Ovary (tissue), 9 donors: Measurements from ENCODE around the gene ADAMTSL3. TPM values are rescaled to one million over a fixed set of nuclear protein-coding genes. Genes with fewer than 3 reads are reported as not detected.
"Not testable (repeated sequence)": the region's sequence is repeated elsewhere in the genome, so short reads cannot be mapped to it uniquely, and the experiment has no call there.

ENCODE experiments used
- DNase-seq, 5 donors: peaks; one replicate each; pipeline ENCODE4 v3.0.0-alpha.2; 2019 to 2020
- H3K27ac ChIP-seq, 2 donors: fragments of 200-600 bp; one replicate each; pipeline versions ENCODE4 v1.5.1 to v1.8.0; 2019 to 2022
- H3K27me3 ChIP-seq: fragments of 200-600 bp; one replicate; pipeline ENCODE4 v1.8.0; 2022
- H3K36me3 ChIP-seq: fragments of 200-600 bp; sonication (generic); one replicate; pipeline ENCODE4 v1.5.1; 2019
- H3K4me1 ChIP-seq: one replicate; pipeline ENCODE4 v1.8.1; 2013; ENCODE audit warnings: mild to moderate bottlenecking, moderate library complexity; ENCODE audit not compliant: insufficient read depth
- H3K4me3 ChIP-seq: fragments of 200-600 bp; sonication (generic); one replicate; pipeline ENCODE4 v1.5.1; 2017
- H3K9me3 ChIP-seq, 2 donors: fragments of 200-600 bp in 1 of 2; sonication (generic) in 1 of 2; one replicate each; pipeline versions ENCODE4 v1.5.1 to v1.8.1; 2013 to 2019; ENCODE audit warnings: mild to moderate bottlenecking in 1 of 2, moderate library complexity in 1 of 2
- CTCF ChIP-seq, 3 donors: fragments of 450-650 bp in 2 of 3; fragments of 200-600 bp in 1 of 3; IDR thresholded peaks; one replicate each; pipeline versions ENCODE4 v1.5.1 to v1.8.0; 2016 to 2022; ENCODE audit warnings: antibody characterized with exemption in 3 of 3, mild to moderate bottlenecking in 1 of 3
- EP300 ChIP-seq: sonication (generic); formaldehyde crosslinking; IDR thresholded peaks from one replicate; pipeline ENCODE4 v1.6.1; 2017; ENCODE audit warnings: antibody characterized with exemption
- POLR2A ChIP-seq: fragments of 450-650 bp; IDR thresholded peaks from one replicate; pipeline ENCODE4 v1.6.1; 2017; ENCODE audit warnings: antibody characterized with exemption, mild to moderate bottlenecking, moderate library complexity
- WGBS, 3 donors: extraction: QIAGEN DNeasy Blood & Tissue Kit in 1 of 3; methylation state at CpG; one replicate each; pipeline versions ENCODE4 v1.1.5 to v1.1.7; 2013 to 2017; 5-methylcytosine and 5-hydroxymethylcytosine counted together
- intact Hi-C, 4 donors: fragments of 100-400 bp; cut with DNase I; formaldehyde crosslinking; loops; one replicate each; pipeline versions ENCODE4 v1.11.0 to v1.15.1; 2022 to 2023
- polyA plus RNA-seq, 2 donors: library from polyadenylated mRNA; stranded (reverse); fragments of 200-250 nt in 1 of 2; fragments of 350-450 nt in 1 of 2; fragmentation: Illumina TruSeq in 1 of 2; extraction: RNeasy Lipid Tissue Mini Kit (QIAGEN cat#74804) in 1 of 2; gene quantifications; one replicate each; pipeline ENCODE4 v1.2.3, GENCODE V29; 2013 to 2014
- total RNA-seq, 7 donors: library from RNA; depleted of rRNA in 2 of 7; stranded (reverse); fragments of >200 nt in 2 of 7; fragmentation: NEBNext Ultra II Directional in 3 of 7; extraction: Animal tissue kit (Norgen Biotek cat#: 25700) in 3 of 7; gene quantifications; one replicate each; pipeline versions ENCODE4 v1.1.0 to v1.2.4, GENCODE V29; 2016 to 2023
- donor health status: DM: no; HTN: no; CAD: no; lungs with moderate emphysema.
- donor health status: DM: no; HTN: no; CAD: no.
- donor health status: Bipolar disorder and iron deficiency.
- donor health status: DM: yes; HTN: yes; CAD: no.
- donor health status: DM: no; HTN: no; CAD: no.
- donor health status: DM: yes; HTN: yes; CAD: no.

ADAMTSL3 gene
- total and polyA plus RNA-seq, 9 donors, result 0.96 to 9.0 (median 3.7) TPM

GRCh38 chr15:83956887-83957286 lies 303.0 kb downstream of the ADAMTSL3 start:
- DNase-seq, result no peak
- 85 to 89% (median 89%) methylated on average over 4 of the region's 4 CpGs for WGBS, 3 donors
- intact Hi-C loops, result no loop called here
- Histone ChIP-seq H3K27ac (no peak overlapping the region), H3K36me3 (no peaks in the 10 kb centered on the region), H3K9me3 (no peaks in the 10 kb centered on the region), H3K4me1 (no peaks in the 10 kb centered on the region), H3K27me3 (no peaks in the 10 kb centered on the region), H3K4me3 (no peak overlapping the region)
- no peak for TF ChIP-seq POLR2A
- TF ChIP-seq EP300, result no peak
- no peak for TF ChIP-seq CTCF (IDR thresholded peaks at IDR 0.05)

GRCh38 chr15:83959477-83959876 lies 305.6 kb downstream of the ADAMTSL3 start:
- intact Hi-C loops, result no loop called here
- TF ChIP-seq EP300 (no peak), CTCF (IDR thresholded peaks at IDR 0.05) (no peak), POLR2A (no peak)
- H3K4me1 ChIP-seq, result no peaks in the 10 kb centered on the region
- H3K4me3 ChIP-seq, result no peak overlapping the region
- 91 to 94% (median 92%) methylated on average over 2 of the region's 2 CpGs for WGBS, 3 donors
- H3K9me3 ChIP-seq, result no peaks in the 10 kb centered on the region
- H3K36me3 ChIP-seq, result no peaks in the 10 kb centered on the region
- DNase-seq, result no peak
- no peaks in the 10 kb centered on the region for H3K27me3 ChIP-seq
- H3K27ac ChIP-seq, result no peak overlapping the region

- no peaks in the 10 kb centered on the region for H3K9me3 ChIP-seq
- H3K4me1 ChIP-seq, result no peaks in the 10 kb centered on the region
- intact Hi-C loops, result no loop called here
- H3K27ac ChIP-seq, result no peak overlapping the region
- H3K27me3 ChIP-seq, result no peaks in the 10 kb centered on the region
- no peaks in the 10 kb centered on the region for H3K36me3 ChIP-seq
- 75 to 85% (median 82%) methylated on average over 6 of the region's 6 CpGs for WGBS, 3 donors
- H3K4me3 ChIP-seq, result no peak overlapping the region
- no peak for DNase-seq
- TF ChIP-seq POLR2A (no peak), CTCF (IDR thresholded peaks at IDR 0.05) (no peak), EP300 (no peak)
Measured at GRCh38 chr15:83960192-83960829, 306.4 kb downstream of the ADAMTSL3 start.

- Histone ChIP-seq H3K9me3 (no peaks in the 10 kb centered on the region), H3K4me1 (no peaks in the 10 kb centered on the region), H3K27me3 (no peaks in the 10 kb centered on the region), H3K27ac (no peak overlapping the region), H3K4me3 (no peak overlapping the region), H3K36me3 (no peaks in the 10 kb centered on the region)
- intact Hi-C loops, result no loop called here
- 90 to 97% (median 93%) methylated on average over 3 of the region's 3 CpGs for WGBS, 3 donors
- no peak for DNase-seq
- TF ChIP-seq EP300 (no peak), CTCF (IDR thresholded peaks at IDR 0.05) (no peak), POLR2A (no peak)
Measured at GRCh38 chr15:83961311-83961710, 307.4 kb downstream of the ADAMTSL3 start.

GRCh38 chr15:83964967-83965366 lies 311.0 kb downstream of the ADAMTSL3 start:
- not testable (repeated sequence) for H3K4me1 ChIP-seq, H3K27ac ChIP-seq

More at GRCh38 chr15:83964967-83965366, 311.0 kb downstream of the ADAMTSL3 start:
- H3K36me3 ChIP-seq, intact Hi-C loops, H3K27me3 ChIP-seq, H3K9me3 ChIP-seq, DNase-seq, H3K4me3 ChIP-seq: not testable (repeated sequence)
- 100% methylated on average over 1 of the region's 1 CpG for WGBS, 3 donors
